ENCODE results near the gene KCNG2. TPM values are rescaled to one million over a fixed set of nuclear protein-coding genes. Genes with fewer than 3 reads are reported as not detected.

Gene KCNG2
- total RNA-seq, 4 donors from 2014 or later, result 0.55 TPM; not detected in 3

DNA sequence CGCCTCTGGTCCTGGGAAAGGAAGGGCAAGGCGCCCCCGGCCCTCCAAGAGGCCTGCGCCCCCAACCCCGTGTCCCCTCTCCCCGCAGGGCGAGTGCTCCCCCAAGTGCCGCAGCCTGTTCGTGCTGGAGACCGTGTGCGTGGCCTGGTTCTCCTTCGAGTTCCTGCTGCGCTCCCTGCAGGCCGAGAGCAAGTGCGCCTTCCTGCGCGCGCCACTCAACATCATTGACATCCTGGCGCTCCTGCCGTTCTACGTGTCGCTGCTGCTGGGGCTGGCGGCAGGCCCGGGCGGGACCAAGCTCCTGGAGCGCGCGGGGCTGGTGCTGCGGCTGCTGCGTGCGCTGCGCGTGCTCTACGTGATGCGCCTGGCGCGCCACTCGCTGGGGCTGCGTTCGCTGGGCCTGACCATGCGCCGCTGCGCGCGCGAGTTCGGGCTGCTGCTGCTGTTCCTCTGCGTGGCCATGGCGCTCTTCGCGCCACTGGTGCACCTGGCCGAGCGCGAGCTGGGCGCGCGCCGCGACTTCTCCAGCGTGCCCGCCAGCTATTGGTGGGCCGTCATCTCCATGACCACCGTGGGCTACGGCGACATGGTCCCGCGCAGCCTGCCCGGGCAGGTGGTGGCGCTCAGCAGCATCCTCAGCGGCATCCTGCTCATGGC is 101.3 kb downstream of the KCNG2 start:
- peaks cover 3 to 20% of the 10 kb centered on the region in 2 donors for H3K36me3 ChIP-seq
- intact Hi-C loops (cut with DNase I; ENCODE audit: low total_unique reads) (no loop called here), in situ Hi-C loops (cut with MboI; ENCODE audit: low sequenced_read_pairs in 4 of 4) (no loop called here)
- no peaks in the 10 kb centered on the region for H3K9me3 ChIP-seq
- no peak overlapping the region for H3K4me3 ChIP-seq
- H3K27me3 ChIP-seq, result no peaks in the 10 kb centered on the region
- no peaks in the 10 kb centered on the region for H3K4me1 ChIP-seq
- TF ChIP-seq, protein P1, sequence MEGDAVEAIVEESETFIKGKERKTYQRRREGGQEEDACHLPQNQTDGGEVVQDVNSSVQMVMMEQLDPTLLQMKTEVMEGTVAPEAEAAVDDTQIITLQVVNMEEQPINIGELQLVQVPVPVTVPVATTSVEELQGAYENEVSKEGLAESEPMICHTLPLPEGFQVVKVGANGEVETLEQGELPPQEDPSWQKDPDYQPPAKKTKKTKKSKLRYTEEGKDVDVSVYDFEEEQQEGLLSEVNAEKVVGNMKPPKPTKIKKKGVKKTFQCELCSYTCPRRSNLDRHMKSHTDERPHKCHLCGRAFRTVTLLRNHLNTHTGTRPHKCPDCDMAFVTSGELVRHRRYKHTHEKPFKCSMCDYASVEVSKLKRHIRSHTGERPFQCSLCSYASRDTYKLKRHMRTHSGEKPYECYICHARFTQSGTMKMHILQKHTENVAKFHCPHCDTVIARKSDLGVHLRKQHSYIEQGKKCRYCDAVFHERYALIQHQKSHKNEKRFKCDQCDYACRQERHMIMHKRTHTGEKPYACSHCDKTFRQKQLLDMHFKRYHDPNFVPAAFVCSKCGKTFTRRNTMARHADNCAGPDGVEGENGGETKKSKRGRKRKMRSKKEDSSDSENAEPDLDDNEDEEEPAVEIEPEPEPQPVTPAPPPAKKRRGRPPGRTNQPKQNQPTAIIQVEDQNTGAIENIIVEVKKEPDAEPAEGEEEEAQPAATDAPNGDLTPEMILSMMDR (IDR thresholded peaks at IDR 0.05 in 4 of 5, conservative IDR thresholded peaks at IDR 0.05 in 1 of 5), result no peak
- TF ChIP-seq POLR2A (IDR thresholded peaks at IDR 0.05), result no peak
- ATAC-seq (no peak), DNase-seq (peak in 1 of 2 donors; percentile 8)
- H3K27ac ChIP-seq, result no peak overlapping the region

DNA sequence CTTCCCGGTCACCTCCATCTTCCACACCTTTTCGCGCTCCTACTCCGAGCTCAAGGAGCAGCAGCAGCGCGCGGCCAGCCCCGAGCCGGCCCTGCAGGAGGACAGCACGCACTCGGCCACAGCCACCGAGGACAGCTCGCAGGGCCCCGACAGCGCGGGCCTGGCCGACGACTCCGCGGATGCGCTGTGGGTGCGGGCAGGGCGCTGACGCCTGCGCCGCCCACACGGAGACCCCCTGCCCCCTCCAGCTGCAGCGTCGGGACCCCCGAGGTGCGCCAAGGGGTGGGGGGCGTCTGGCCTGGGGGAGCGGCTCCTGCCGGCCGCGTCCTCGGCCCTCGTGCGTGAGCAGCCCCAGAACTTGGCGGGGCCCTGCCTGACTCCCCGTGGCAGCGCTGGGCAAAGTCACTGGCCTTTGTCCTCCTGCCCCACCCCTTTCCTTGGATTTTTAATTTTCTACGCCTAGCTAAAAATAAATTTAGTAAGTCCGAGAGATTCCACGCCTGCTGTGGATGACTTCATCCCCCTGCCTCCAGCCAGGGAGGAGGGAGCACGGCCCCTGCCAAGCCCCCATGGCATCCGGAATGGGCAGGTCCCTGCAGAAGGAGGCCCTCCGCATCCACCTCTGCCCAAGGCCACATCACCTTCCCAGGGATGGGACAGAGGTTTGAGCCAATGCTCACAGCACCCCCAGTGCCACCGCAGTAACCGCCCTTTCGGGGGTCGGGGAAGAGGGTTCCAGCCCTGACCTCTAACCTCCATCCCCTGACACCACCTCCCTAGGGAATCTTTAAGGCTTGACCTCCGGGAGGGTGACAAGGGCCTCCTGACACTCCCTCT is 102.1 kb downstream of the KCNG2 start:
- intact Hi-C loops (cut with DNase I; ENCODE audit: low total_unique reads) (no loop called here), in situ Hi-C loops (cut with MboI; ENCODE audit: low sequenced_read_pairs in 4 of 4) (no loop called here)
- H3K4me1 ChIP-seq, result no peaks in the 10 kb centered on the region
- no peak overlapping the region for H3K4me3 ChIP-seq
- H3K9me3 ChIP-seq, result no peaks in the 10 kb centered on the region
- no peak for ATAC-seq
- peaks cover 3 to 26% of the 10 kb centered on the region in 2 donors for H3K36me3 ChIP-seq
- TF ChIP-seq, protein P1 (IDR thresholded peaks at IDR 0.05 in 4 of 5, conservative IDR thresholded peaks at IDR 0.05 in 1 of 5), result no peak
- no peak for TF ChIP-seq POLR2A (IDR thresholded peaks at IDR 0.05)
- DNase-seq, result peak in 1 of 2 donors; percentile 12
- no peaks in the 10 kb centered on the region for H3K27me3 ChIP-seq
- H3K27ac ChIP-seq, result no peak overlapping the region

DNA sequence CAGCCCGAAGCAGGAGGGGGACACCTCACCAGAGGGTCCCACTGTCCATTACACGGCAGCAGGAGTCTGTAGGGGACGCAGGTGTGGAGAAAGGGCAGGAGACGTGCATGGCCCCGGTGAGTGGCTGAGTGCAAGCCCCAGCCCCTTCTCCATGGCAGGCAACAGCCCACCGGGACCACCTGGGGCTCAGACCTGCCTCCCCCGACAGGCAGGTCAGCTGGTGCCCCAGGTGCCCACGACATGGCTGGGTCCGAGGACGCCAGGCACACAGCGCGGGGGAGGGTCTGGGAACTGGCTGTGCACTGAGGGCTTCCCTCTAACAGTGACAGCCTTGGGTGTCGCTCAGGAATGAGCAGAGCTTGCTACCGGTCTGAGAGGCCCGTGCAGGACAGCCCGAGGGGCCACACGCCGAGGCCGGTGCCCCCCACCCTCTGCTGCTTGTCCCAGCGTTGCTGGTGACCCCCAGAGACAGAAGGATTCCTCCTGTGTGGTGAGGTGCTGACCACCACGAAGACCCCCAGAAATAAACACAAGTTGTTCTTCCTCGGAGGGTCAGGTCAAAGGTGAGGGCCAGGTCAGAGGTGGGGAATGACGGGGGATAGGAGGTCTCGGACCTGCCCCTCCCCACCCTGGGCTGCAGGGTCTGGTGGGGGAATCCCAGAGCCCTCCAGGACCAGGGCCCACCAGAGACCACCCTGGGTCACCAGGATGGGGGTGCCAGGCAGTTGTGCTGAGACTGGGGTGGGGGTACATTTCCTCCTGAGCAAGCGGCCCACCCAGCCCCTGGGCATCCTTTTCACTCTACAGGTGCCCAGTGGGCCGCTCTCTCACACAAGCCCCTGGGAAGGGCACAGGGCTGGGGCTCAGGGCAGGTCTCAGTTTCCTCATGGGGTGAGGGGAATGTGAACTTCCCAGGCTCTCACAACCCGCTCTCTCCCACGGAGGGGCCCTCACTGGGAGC is 103.2 kb downstream of the KCNG2 start:
- H3K27me3 ChIP-seq, result no peaks in the 10 kb centered on the region
- H3K36me3 ChIP-seq, result peaks cover 3 to 26% of the 10 kb centered on the region in 2 donors
- intact Hi-C loops (cut with DNase I; ENCODE audit: low total_unique reads), result no loop called here
- DNase-seq, result peak in 1 of 2 donors; percentile 7
- no peak overlapping the region for H3K4me3 ChIP-seq
- no peak for TF ChIP-seq POLR2A (IDR thresholded peaks at IDR 0.05)
- TF ChIP-seq, protein P1 (IDR thresholded peaks at IDR 0.05 in 4 of 5, conservative IDR thresholded peaks at IDR 0.05 in 1 of 5), result no peak
- no peaks in the 10 kb centered on the region for H3K9me3 ChIP-seq
- no peaks in the 10 kb centered on the region for H3K4me1 ChIP-seq
- H3K27ac ChIP-seq, result no peak overlapping the region
- in situ Hi-C loops (cut with MboI; ENCODE audit: low sequenced_read_pairs in 4 of 4), result no loop called here
- ATAC-seq, result no peak

DNA sequence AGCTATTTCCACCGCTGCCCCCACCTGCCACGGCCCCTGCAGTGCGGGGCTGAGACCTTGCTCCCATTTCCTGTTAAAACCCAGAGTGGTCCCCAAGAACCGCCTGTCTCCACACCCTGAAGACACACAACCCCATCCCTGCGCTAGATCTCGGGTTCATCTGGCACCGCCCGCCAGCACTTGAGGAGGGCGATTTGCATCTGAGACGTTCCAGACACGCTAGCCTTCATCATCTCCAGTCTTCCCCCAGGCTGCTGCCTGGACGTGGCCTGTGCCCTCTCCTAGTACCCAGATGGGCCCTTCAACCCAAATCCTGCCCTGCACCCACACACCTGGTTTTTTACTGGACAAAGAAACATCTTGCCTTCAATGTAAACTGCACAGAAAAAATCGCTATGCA is 103.9 kb downstream of the KCNG2 start:
- H3K4me1 ChIP-seq, result no peaks in the 10 kb centered on the region
- ATAC-seq, result no peak
- intact Hi-C loops (cut with DNase I; ENCODE audit: low total_unique reads), result no loop called here
- in situ Hi-C loops (cut with MboI; ENCODE audit: low sequenced_read_pairs in 4 of 4), result no loop called here
- H3K27ac ChIP-seq, result no peak overlapping the region
- H3K27me3 ChIP-seq, result no peaks in the 10 kb centered on the region
- no peaks in the 10 kb centered on the region for H3K9me3 ChIP-seq
- DNase-seq, result peak in 1 of 2 donors; percentile 8
- H3K4me3 ChIP-seq, result no peak overlapping the region
- TF ChIP-seq, protein P1 (IDR thresholded peaks at IDR 0.05 in 4 of 5, conservative IDR thresholded peaks at IDR 0.05 in 1 of 5), result no peak
- no peak for TF ChIP-seq POLR2A (IDR thresholded peaks at IDR 0.05)
- H3K36me3 ChIP-seq, result peaks cover 3 to 26% of the 10 kb centered on the region in 2 donors
